Adrenal gland (tissue), 5 donors: ENCODE measurements around the gene CAMTA1.

ENCODE experiments used
- POLR2A ChIP-seq, 2 donors: fragments of 450-650 bp; IDR thresholded peaks; one replicate each; pipeline ENCODE4 v1.6.1; 2017; ENCODE audit warnings: antibody characterized with exemption in 2 of 2, mild to moderate bottlenecking in 2 of 2, moderate library complexity in 1 of 2
- TF ChIP-seq, protein P1 (sequence below), 6 experiments: fragments of 450-650 bp in 4 of 6; fragments of 200-600 bp in 2 of 6; sonication (generic) in 1 of 6; IDR thresholded peaks; 1 replicate in 5 of 6; 2 replicates in 1 of 6; pipeline versions ENCODE4 v1.5.1 to v1.8.0; 2016 to 2021; ENCODE audit warnings: antibody characterized with exemption in 6 of 6, mild to moderate bottlenecking in 2 of 6, moderate library complexity in 1 of 6
- donor health status: DM: no; HTN: no; CAD: no.

DNA sequence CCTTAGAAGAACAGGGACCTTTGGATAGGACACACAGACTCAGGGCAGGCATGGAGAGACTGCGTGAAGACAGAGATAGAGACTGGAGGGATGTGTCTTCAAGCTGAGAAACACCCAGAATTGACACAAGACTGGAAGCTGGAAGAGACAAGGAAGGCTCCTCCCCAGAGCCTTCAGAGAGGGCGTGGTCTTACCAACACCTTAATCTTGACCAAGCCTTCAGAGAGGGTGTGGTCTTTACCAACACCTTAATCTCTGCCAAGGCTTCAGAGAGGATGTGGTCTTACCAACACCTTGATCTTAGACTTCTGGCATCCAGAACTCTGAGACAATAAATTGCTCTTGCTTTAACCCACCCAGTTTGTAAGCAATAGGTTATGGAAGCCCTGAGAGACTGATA is 504.4 kb downstream of the CAMTA1 start:
- no peak for TF ChIP-seq POLR2A (IDR thresholded peaks at IDR 0.05)
- TF ChIP-seq, protein P1, sequence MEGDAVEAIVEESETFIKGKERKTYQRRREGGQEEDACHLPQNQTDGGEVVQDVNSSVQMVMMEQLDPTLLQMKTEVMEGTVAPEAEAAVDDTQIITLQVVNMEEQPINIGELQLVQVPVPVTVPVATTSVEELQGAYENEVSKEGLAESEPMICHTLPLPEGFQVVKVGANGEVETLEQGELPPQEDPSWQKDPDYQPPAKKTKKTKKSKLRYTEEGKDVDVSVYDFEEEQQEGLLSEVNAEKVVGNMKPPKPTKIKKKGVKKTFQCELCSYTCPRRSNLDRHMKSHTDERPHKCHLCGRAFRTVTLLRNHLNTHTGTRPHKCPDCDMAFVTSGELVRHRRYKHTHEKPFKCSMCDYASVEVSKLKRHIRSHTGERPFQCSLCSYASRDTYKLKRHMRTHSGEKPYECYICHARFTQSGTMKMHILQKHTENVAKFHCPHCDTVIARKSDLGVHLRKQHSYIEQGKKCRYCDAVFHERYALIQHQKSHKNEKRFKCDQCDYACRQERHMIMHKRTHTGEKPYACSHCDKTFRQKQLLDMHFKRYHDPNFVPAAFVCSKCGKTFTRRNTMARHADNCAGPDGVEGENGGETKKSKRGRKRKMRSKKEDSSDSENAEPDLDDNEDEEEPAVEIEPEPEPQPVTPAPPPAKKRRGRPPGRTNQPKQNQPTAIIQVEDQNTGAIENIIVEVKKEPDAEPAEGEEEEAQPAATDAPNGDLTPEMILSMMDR (IDR thresholded peaks at IDR 0.05) = no peak
